ENCODE results near the gene TRAF3.

The TRAF3 gene

DNA sequence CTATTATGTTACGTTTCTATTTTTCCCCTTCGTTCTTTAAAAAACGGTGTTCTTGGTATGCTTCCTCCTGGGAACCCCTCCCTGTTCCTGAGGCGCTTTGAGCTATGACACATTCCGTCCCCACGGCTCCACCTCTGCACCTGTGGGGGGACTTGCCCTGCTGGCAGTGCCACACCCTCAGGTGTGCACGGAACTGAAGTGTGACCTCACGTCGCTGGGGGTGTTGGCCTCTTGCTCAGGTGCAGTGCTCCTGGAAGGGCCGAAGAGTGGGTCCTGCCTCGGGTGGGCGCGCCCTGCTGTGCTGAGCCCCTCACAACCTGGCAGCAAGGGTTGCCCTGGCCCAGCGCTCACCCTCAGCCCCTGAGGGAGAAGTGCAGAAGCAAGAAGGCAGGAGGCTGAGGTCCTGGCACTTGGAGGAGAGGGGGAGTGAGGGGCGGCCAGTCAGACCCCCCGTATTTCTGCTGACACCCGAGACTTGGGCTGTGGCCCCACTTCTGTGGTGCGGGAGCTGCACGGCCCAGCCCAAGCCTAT lies 150.2 kb downstream of the TRAF3 start:
- no peak for DNase-seq

DNA sequence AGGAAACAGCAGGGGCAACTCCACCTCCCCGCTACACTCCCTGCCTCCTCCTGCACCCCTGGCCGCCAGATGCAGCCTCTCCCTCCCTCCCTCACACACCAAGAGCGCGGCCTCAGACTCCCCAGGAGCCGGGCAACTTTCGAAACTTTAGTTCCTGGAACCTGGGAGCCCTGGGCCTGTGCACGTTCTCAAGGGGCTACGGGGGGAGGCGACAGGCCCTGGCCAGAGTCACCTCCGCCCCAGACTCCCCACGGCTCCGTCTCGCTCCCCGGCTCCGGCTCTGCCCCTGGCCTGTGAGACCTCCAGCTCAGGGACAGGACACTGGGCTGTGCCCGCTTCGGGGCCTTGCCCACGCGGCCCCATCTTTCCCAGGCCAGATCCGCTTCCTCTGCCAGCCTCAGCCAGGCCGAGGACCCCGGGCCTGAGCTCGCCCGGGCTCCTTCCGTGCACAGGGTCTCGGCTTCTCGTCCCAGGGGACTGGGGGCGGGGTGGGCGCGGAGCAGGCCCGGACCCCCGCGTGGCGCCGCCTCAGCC lies 150.7 kb downstream of the TRAF3 start:
- peak; percentile 20 for DNase-seq

GRCh38 chr14:102928412-102929240 lies 151.4 kb downstream of the TRAF3 start:
- peak; percentile 77 for DNase-seq

DNA sequence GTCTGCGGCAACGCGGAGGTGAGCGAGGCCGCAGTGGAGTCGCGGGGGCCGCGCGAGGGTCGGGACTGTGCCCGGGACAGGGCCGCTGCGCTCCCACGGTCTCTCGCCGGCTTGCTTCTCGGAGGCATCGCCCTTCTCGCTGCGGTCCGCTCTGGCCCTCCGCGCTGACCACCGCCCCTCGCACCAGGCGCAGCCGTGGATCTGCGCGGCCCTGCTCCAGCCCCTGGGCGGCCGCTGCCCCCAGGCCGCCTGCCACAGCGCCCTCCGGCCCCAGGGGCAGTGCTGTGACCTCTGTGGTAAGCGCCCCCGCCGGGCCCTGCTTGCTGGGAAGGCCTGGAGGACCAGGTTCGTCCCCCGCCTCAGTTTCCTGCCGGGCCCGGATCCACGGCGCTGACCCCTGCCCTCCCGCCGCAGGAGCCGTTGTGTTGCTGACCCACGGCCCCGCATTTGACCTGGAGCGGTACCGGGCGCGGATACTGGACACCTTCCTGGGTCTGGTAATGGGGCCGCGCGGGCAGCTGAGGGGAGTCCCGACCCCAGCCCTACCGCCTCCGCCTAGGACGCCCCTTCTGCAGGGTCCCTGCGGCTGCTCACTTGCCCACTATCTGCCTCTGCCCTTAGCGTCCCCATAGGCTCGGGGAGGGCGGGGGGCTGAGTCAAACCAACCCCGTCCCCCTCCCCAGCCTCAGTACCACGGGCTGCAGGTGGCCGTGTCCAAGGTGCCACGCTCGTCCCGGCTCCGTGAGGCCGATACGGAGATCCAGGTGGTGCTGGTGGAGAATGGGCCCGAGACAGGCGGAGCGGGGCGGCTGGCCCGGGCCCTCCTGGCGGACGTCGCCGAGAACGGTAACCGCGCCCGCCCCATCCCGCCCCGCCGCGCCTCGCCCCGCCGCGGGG lies 152.2 kb downstream of the TRAF3 start:
- DNase-seq = no peak

GRCh38 chr14:102930138-102930752 lies 153.0 kb downstream of the TRAF3 start:
- DNase-seq = peak; percentile 48

DNA sequence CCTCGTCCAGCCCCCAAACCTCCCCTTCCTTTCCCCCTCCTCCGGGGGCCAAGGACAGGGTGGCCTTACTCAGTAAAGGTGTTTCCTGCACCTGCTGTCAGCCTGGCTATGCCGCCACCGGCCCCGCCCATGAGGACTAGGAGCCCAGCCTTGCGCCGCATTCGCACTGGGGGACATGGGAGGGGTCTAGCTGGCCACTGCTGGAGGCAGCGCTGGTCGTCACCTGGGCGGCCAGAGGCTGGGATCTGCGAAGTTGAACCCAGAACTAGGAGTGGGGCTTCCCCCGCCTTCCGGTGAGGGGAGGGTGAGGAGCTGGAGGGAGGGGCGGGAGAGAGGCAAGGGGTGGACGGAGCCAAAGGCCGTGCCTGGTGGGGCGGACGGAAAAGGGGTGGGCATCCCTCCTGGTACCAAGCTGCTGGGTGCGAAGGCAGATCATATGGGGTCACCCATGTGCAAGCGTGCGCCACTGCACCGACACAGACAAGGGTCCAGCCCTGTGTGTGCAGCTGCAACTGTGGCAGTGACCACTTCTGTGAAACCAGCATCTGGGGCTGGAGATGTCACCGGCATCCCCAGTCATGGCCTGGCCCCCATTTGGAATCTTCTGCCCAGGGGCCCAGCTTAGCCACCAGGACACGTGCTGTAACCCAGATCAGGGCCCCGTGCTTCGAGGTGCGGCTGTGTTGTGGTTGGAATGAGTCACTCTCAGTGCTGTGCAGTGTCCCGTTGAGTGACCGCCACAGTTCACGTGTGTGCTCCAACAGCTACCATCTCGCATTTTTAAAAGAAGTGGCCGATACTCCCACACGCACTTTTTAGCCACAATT lies 153.7 kb downstream of the TRAF3 start:
- DNase-seq = peak; percentile 53

DNA sequence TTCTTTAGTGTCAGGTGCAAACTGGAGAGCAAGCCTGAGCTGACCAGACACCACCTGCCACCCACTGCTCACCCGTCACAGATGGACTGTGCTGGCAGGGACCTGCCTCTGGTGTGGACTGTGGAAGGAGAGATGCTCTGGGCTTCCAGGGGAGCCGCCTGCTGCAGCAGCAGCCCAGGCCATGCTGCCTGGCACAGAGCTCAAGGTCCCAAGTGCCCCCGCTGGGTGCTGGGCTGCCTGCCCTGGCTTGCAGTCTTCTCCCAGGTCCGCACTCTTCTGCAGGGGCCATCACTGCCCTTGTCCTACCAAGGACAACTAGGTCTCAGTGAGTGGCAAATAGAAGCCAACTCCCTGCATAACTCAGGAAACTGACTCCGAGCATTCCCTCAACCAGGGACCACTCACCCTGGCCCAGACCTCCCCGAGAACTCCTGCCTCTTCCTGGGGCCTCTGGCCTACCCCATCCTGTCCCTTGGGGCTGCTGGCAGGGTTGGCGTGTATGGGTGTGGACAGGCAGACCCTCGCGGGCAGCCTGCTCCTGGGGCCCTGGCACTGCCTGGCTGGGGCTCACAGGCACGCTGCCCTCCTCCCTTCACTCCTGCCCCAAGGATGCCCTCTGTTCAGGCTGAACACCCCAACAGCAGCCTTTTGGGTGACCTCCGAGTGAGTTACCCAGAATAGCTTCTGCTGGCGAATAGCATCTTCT lies 154.5 kb downstream of the TRAF3 start:
- DNase-seq = no peak

GRCh38 chr14:102932484-102933248 lies 155.4 kb downstream of the TRAF3 start:
- DNase-seq = no peak

DNA sequence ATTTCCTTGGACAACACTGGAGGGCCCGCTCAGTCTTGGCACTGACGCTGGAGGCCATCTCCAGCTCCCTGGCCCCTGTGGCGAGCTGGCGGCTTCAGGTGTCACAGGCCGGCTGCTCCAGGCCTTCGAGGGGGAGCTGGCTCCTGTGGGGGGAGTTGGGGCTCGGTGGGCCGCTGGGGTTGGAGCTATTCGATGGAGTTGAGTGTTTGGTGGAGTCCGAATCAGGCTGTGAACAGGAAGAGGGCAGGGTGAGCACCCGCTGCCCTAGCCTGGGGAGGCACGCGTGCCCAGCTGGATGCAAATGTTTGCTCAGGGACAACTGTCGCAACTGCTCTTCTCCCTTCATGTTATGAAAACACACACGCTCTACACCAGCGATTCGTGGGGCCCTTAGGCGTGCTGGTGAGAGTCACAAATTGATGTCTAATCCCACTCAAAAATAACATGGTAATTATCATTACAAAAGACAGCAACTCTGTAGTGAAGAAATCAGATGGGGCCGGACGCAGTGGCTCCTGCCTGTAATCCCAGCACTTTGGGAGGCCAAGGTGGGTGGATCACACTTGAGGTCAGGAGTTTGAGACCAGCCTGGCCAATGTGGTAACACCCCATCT lies 156.5 kb downstream of the TRAF3 start:
- no peak for DNase-seq

GRCh38 chr14:102935756-102936155 lies 158.5 kb downstream of the TRAF3 start:
- no peak for DNase-seq

DNA sequence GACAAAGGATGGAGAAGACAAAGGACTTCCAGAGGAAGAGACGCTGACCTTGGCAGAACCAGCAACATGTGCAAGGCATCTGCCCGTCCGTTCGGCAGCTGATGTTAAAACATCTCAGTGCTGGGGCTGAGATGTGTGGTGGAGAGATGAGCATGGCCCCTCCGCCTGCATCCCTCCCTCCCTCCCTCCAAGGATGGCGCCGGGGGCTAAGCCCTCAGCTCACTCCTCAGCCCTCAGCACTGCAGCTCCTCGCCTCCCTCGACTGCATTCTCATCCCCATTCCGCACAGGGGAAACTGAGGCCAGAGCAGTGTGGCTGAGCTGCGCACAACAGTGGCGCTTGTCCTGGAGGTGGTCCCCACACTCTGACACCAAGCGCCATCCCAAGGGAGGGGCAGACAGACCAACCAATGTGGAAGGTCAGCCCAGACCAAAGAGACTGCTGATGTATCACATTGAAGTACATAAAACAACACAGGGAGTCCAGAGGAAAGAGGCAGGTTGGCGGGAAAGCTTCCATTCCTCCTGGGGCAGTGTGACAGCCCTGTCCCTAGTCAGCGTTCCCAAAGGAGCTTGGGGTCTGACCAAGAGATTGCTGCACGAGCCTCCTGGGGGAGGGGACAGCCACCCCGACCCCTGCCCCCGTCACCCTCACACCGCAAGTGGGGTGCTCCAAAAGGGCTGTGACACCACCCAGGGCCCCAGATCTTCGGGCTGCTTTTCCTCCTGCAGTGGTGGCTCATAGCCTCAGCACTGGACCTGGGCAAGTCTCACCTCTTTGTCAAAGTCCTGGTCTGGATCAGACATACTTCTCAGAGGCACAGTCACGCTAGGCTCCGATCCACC lies 160.3 kb downstream of the TRAF3 start:
- DNase-seq = no peak

GRCh38 chr14:102938191-102938590 lies 160.9 kb downstream of the TRAF3 start:
- DNase-seq = no peak

GRCh38 chr14:102939329-102939728 lies 162.1 kb downstream of the TRAF3 start:
- DNase-seq = no peak

DNA sequence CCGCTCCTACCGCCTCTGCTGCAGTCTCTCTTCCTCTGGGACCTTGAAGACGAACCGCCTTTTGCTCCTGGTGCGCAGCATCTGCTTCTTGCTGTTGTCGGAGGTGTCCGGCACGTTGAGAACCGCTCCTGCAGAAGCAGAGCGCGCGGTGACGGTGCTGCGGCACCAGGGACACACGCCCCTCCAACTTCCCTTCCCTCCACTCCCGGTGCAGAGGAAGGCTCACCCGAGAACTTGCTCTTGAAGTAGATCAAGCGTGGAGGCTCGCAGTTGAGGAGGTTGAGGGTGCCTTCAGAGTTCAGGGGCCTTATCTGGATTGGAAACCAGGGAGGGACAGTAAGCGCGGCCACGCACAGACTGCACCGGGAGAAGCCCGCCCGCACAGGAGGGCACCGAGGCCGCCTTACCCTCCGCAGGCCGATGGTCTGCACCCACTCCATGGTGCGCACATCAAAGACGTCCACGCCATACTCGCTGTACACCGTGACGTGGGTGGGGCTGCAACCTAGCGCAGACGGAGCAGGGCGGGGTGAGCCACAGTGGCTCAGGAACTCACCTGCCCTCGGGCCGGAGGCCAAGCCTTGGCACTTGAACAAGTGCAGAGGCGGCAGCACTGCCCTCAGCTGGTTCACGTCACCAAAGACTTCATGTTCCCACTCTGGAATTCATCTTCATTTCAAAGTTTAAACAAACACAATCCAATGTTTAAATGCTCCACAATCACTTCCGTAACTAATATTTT lies 162.7 kb downstream of the TRAF3 start:
- no peak for DNase-seq

DNA sequence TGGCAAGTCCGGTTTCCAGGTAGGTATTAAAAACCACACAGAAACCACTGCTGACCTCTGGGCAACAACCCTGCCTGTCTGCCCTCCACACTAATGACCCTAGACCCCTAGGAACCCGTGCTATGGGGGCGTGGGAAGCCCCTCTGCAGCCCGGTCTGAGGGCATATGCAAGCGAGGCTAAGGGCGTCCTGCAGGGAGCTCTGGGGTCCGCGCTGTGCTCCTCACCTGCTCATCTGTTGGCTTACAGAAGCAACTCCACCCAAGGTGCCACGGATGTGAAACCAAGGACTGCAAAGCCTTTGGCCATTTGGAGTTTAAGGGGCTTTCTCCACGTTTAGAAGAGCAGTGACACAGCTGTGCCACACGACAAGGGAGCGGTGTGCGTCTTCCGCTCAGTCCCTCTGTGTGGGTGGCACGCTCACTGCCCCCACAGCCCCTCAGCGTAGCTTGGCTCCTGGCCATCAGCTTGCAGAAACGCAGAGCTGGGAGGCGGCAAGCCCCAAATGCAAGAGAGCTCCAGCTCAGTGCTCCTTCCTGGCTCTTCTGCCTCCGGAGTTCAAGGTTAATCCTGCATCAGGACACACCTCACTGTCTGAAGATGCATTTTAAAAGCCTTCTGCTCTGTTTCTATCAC lies 163.6 kb downstream of the TRAF3 start:
- DNase-seq = no peak

- no peak for DNase-seq
Observed at GRCh38 chr14:102941419-102942011, 164.3 kb downstream of the TRAF3 start.

DNA sequence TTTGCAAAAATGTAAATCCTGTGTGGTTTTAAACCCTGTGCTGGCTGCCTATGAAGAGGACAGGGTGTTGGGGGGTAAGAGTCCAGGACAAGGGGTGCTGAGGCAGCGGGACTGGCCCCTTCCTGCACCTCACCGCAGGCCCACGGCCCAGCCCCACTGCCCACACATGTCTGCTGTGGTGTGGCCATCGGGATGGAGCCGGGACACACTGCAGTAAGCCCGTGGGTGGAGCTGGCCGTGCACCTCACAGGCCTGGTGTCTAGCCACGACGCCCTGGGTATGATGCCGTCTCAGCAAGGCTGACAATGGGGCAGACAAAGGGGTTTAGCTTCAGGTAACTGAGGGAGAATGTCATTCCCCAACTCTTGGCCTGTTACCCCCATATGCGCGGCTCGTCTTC lies 164.8 kb downstream of the TRAF3 start:
- no peak for DNase-seq

Data from DMS53 (cell line).